HG03439 (cell line): Measurements from ENCODE around the gene LRBA.
"Not testable (repeated sequence)": the region's sequence is repeated elsewhere in the genome, so short reads cannot be mapped to it uniquely, and the experiment has no call there.

Experiments used
- ATAC-seq: cut with Tn5 transposase; IDR thresholded peaks from one replicate; pipeline ENCODE4 v1.9.1; 2021; ENCODE audit warnings: mild to moderate bottlenecking, moderate library complexity; ENCODE audit not compliant: unreplicated experiment

The LRBA gene

GRCh38 chr4:151022586-151022985 is 7.5 kb upstream of the LRBA start:
- no peak for ATAC-seq

GRCh38 chr4:151021637-151022334 is 6.7 kb upstream of the LRBA start:
- no peak for ATAC-seq

GRCh38 chr4:151015459-151016347 is 619 bp upstream of the LRBA start:
- peak; percentile 76 for ATAC-seq

- ATAC-seq: no peak
Observed at GRCh38 chr4:151013944-151014343, 1.1 kb downstream of the LRBA start.

GRCh38 chr4:151013491-151013890 is 1.6 kb downstream of the LRBA start:
- no peak for ATAC-seq

GRCh38 chr4:151012820-151013219 is 2.3 kb downstream of the LRBA start:
- ATAC-seq: no peak

GRCh38 chr4:151012376-151012775 is 2.7 kb downstream of the LRBA start:
- ATAC-seq: no peak

GRCh38 chr4:151004222-151004621 is 10.9 kb downstream of the LRBA start:
- no peak for ATAC-seq

GRCh38 chr4:151000747-151001429 is 14.2 kb downstream of the LRBA start:
- ATAC-seq: no peak

- ATAC-seq: no peak
Observed at GRCh38 chr4:150999086-150999485, 16.0 kb downstream of the LRBA start.

- no peak for ATAC-seq
Observed at GRCh38 chr4:150997141-150997540, 17.9 kb downstream of the LRBA start.

GRCh38 chr4:150994721-150995120 is 20.4 kb downstream of the LRBA start:
- no peak for ATAC-seq

GRCh38 chr4:150993577-150993976 is 21.5 kb downstream of the LRBA start:
- ATAC-seq: not testable (repeated sequence)

- ATAC-seq: no peak
Observed at GRCh38 chr4:150990993-150991392, 24.1 kb downstream of the LRBA start.

GRCh38 chr4:150990250-150990649 is 24.8 kb downstream of the LRBA start:
- no peak for ATAC-seq

GRCh38 chr4:150988238-150988637 is 26.8 kb downstream of the LRBA start:
- ATAC-seq: no peak

GRCh38 chr4:150987204-150987603 is 27.9 kb downstream of the LRBA start:
- no peak for ATAC-seq

- no peak for ATAC-seq
Observed at GRCh38 chr4:150986085-150986484, 29.0 kb downstream of the LRBA start.

- no peak for ATAC-seq
Observed at GRCh38 chr4:150983851-150984250, 31.2 kb downstream of the LRBA start.

GRCh38 chr4:150982557-150983233 is 32.4 kb downstream of the LRBA start:
- ATAC-seq: no peak
